ENCODE results near the gene TTC7B.

TTC7B gene

GRCh38 chr14:90647473-90648005 lies 168.7 kb downstream of the TTC7B start:
- no peak for DNase-seq (ENCODE audit: low spot score)

- no peak for DNase-seq (ENCODE audit: low spot score)
These were observed 170.3 kb downstream of the TTC7B start for GRCh38 chr14:90645842-90646443.

GRCh38 chr14:90644882-90645281 lies 171.3 kb downstream of the TTC7B start:
- DNase-seq (ENCODE audit: low spot score) = no peak

GRCh38 chr14:90643982-90644670 lies 172.1 kb downstream of the TTC7B start:
- no peak for DNase-seq (ENCODE audit: low spot score)

GRCh38 chr14:90642244-90642717 lies 173.9 kb downstream of the TTC7B start:
- no peak for DNase-seq (ENCODE audit: low spot score)

- DNase-seq (ENCODE audit: low spot score) = no peak
These were observed 174.5 kb downstream of the TTC7B start for GRCh38 chr14:90641615-90642243.

- DNase-seq (ENCODE audit: low spot score) = no peak
These were observed 175.1 kb downstream of the TTC7B start for GRCh38 chr14:90641168-90641567.

- no peak for DNase-seq (ENCODE audit: low spot score)
These were observed 176.6 kb downstream of the TTC7B start for GRCh38 chr14:90639641-90640040.

GRCh38 chr14:90632871-90633270 lies 183.4 kb downstream of the TTC7B start:
- DNase-seq (ENCODE audit: low spot score) = no peak

GRCh38 chr14:90632451-90632850 lies 183.8 kb downstream of the TTC7B start:
- no peak for DNase-seq (ENCODE audit: low spot score)

GRCh38 chr14:90630171-90630806 lies 185.9 kb downstream of the TTC7B start:
- no peak for DNase-seq (ENCODE audit: low spot score)

GRCh38 chr14:90629471-90629870 lies 186.8 kb downstream of the TTC7B start:
- no peak for DNase-seq (ENCODE audit: low spot score)

GRCh38 chr14:90628825-90629224 lies 187.4 kb downstream of the TTC7B start:
- DNase-seq (ENCODE audit: low spot score) = no peak

- no peak for DNase-seq (ENCODE audit: low spot score)
These were observed 188.8 kb downstream of the TTC7B start for GRCh38 chr14:90627478-90627877.

- DNase-seq (ENCODE audit: low spot score) = no peak
These were observed 189.7 kb downstream of the TTC7B start for GRCh38 chr14:90626550-90626949.

- no peak for DNase-seq (ENCODE audit: low spot score)
These were observed 190.8 kb downstream of the TTC7B start for GRCh38 chr14:90625445-90625844.

GRCh38 chr14:90624732-90625400 lies 191.4 kb downstream of the TTC7B start:
- no peak for DNase-seq (ENCODE audit: low spot score)

- no peak for DNase-seq (ENCODE audit: low spot score)
These were observed 192.0 kb downstream of the TTC7B start for GRCh38 chr14:90624227-90624626.

- DNase-seq (ENCODE audit: low spot score) = no peak
These were observed 195.0 kb downstream of the TTC7B start for GRCh38 chr14:90621201-90621600.

GRCh38 chr14:90620568-90621077 lies 195.6 kb downstream of the TTC7B start:
- no peak for DNase-seq (ENCODE audit: low spot score)

- no peak for DNase-seq (ENCODE audit: low spot score)
These were observed 196.3 kb downstream of the TTC7B start for GRCh38 chr14:90619911-90620310.

GRCh38 chr14:90617961-90618360 lies 198.3 kb downstream of the TTC7B start:
- DNase-seq (ENCODE audit: low spot score) = no peak
